SHP77 (cell line): ENCODE data around the gene ECHDC3.

Experiments
- DNase-seq, 2 experiments: peaks; one replicate each; lab custom pipeline; 2025; lab: John Stamatoyannopoulos, UW

ECHDC3 gene

DNA sequence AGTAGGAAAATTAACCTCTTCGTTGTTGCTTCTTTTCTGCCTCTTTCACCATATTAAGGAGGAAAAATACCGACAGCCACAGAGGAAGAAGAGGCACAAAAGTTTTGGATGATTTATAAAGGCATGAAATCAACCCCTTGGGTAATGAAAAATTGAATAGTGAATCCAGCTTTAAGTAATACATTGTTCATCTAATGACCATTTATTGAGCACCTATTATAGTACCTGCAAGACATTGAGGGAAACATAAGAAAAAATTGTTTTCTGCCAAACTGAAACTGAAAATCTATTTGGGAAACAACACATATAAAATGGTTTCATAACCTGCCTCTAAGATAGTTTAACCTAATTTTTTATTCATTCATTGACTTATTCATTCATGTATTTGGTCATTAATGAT, 8.2 kb downstream of the ECHDC3 start:
- DNase-seq: no peak

DNA sequence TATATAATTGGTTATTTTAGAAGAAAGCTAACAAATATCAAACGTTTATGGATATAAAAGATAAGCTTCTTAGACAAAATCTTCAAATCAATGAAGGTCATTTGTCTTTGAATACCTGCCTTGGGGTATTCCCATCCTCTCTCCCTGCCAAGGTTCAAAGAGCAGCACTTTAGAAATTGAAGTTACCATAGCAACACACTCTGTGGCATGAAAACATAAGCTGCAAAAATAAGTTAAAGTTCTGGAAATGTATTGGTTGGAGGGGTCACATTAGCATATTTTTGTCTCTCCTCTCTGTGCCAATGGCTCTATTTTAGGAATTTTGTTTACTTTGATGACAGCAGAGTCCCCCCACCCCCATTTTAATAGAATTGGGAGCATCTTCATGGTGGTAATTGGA, 12.0 kb downstream of the ECHDC3 start:
- DNase-seq: no peak

DNA sequence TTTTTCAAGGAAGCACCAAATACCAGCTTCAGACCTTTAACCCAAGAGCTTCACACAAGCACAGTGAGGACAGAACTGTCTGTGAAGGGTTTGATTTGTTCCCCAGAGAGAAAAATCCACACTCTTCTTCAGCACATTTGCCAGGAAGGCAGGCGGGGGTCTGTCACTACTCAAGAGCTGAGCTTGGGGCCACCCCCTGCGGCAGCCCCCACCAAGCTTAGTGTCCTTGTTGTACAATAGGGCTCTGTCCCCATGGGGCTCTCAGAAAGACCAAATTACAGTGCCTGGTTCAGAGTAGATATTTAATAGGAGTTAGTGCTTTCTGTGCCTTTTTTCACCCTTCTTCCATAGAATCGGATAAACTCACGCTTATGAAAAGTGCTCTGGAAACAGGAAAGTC, 12.4 kb downstream of the ECHDC3 start:
- no peak for DNase-seq

DNA sequence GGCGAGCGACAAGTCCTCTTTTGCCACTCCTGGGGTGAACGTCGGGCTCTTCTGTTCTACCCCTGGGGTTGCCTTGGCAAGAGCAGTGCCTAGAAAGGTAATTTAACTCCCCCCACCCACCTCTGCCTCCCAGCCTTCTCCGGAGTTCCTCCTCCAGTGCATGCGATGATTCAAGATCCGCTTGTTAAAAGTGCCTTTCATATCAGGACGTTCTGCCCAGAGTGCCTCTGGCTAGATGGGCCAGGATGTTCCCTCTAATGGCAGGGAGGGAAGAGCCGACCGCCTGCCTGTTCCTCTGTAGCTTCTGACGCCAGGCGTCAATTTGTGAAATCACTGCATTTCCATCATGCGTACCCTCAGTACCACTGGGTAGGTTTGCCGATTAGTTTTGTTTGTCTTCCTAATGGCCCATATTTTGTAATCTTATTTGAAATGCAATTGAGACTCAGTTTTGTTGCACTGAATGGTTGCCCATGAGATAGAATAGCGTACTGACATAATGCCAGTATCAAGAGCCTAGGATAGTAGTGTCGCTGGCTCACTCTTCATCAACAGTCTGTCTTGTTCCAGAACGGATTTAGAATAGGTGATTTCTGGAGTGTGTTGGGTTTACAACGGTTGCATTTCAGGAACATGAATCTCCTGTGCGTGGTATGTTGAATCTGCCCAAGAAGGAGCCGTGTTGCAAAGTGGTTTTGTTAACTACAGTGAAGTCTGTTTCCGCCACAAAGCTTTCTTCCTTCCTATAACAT, 13.5 kb downstream of the ECHDC3 start:
- DNase-seq: no peak

DNA sequence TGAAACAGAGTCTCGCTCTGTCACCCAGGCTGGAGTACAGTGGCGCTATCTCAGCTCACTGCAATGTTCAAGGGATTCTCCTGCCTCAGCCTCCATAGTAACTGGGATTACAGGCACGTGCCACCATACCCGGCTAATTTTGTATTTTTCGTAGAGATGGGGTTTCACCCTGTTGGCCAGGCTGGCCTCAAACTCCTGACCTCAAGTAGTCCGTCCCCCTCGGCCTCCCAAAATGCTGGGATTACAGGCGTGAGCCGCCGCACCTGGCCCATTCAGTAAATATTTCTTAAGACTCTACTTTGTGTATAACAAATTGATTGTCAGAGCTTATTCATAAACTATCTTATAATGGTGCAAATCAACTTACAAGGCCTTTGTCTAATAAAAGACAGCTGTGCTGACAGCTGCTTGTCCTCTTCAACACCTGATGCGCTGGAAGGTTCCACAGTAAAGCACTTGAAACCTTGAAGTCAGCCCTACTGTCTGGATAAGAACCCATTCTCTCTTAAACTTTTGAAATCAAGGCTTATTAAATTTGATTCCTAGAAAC, 14.7 kb downstream of the ECHDC3 start:
- peak; percentile 15 to 23 for DNase-seq

DNA sequence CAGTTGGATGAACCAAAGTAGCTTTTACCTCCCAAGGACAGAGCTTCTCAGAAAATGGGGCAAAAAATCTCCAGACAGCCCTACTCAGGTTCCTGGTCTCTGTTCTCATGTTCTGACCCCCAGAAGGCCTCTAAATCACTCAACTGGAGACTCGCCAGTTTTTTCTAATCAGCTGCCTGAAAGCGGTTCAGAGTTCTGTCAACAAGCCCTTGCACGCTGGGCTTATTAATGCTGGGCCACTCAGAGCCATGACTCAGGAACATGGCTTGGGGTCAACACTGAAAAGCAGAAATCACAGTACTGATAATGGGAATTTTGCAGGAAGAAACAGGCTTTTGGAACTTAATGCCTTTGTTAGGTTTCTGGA, 15.3 kb downstream of the ECHDC3 start:
- DNase-seq: peak; percentile 88

DNA sequence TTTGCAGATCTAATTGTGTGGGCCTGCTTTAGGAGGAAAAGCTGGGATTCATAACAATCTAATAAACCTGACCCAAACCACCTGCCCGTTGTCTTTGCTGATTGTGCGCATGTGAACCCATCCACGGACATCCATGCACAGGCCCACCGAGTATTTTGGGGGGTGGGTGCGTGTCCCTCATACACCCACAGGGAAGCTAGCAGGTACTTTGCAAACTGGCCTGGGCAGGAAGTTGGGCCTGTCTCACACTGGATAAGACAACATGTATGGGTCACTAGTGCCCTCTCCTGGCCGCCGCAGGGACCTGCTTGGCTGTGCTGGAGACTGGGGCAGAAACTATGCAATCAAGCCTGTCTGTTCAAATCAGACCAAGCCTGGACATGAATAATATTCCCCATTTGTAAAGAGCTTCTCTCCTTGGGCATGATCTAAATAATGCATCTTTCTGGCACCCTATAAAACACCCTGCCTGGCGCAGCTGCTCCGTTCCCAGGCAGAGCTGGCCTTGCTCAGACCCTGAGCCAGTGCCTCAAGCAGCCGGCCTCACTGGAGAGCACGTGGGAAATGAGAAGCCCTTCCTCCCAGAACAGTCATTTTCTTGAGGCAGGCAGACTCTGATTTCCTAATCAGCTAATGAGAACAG, 15.8 kb downstream of the ECHDC3 start:
- DNase-seq: peak; percentile 66 to 71

DNA sequence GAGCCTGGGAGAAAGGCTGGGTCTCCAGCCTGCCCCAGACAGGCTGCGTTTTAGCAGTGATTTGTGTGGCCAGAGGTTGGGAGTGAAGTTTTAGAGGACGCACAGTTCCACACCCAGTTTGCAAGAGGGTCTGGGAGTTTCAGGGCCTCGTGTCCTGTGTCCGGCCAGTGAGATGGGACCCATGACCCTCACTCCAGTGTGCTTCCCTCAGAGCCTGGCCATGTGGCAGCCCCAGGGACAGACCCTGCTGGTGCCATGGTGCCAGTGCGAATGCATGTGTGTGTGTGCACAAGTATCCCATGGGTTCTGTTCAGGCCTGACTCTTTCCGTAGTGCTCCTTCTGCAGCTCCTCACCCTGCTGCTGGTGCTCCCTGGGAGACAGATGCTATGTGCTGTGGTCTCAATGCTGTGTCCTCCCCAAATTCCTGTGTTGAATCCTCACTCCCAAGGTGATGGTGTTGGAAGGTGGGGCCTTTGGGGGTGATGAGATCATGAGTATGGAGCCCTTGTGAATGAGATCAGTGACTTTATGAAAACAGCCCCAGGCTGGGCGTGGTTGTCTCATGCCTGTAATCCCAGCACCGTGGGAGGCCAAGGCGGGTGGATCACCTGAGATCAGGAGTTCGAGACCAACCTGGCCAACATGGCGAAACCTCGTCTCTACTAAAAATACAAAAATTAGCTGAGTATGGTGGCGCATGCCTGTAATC, 16.5 kb downstream of the ECHDC3 start:
- no peak for DNase-seq

DNA sequence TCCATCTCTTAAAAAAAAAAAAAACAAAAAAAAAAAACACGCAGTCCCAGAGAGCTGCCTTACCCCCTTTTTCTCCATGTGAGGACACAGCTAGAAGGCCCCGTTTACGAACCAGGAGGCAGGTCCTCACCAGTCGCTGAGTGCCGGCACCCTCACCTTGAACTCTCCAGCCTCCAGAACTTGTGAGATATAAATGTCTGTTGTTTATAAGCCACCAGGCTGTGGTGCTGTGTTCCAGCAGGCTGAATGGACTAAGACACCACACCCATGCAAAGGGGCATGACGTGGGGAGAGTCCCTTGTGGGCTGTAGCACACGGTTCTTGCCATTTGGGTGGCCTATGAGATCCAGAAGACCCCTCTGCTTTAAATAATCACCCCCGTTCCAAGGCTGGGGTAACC, 17.2 kb downstream of the ECHDC3 start:
- DNase-seq: no peak

DNA sequence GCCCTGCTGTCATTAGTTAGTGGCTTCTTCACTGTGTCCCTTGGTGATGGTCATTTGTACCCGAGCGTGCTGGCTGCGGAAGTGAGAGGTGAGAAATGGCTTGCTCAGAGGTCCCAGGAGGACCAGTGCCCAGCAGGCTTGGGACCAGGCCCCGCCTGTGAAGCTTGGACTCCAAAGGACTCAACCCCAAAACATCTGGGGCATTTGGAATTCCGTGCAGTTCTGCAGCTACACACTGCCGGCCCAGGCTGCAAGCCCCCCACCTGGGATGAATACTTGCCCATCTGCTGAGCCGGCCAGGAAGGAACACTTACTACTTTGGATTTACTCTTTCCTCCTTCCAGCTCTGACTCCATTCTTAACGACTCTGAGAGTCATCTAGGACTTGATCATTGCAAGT, 18.0 kb downstream of the ECHDC3 start:
- DNase-seq: no peak

DNA sequence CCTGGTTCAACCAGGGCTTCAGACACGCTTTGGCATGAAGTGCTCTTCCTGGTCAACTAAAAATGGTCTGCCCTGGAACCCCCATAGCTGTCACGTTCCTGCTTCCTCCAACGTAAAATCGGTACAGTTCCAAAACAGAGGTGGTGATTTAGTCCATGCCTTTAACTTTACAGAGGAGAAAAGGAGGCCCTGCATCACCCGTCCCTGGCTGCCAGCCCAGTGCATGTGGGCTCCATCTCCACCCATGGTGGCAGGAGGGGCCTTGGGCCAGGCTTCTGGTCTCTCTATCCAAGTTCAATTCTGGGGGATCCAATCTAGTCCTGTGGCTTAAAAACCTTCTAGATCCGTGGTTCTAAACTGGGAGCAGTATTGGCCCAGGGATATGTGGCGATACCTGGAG, 18.7 kb downstream of the ECHDC3 start:
- DNase-seq: no peak

DNA sequence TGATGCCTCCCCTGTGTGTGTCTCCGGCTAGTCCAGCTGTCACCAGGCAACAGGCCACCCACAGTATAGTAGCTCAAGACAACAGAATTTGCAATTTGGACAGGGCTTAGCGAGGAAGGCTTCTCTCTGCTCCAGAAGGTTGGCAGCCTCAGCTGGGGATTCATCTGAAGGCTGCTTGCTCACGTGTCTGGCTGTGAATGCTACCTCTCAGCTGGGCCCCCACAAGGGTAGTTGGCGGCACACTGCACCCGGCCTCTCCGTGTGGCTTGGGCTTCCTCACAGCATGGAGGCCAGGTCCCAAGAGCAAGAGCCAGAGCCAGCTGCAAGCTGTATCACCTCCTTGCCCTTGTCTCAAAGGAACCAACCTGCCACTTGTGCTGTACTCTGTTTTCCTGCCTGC, 19.2 kb downstream of the ECHDC3 start:
- DNase-seq: no peak

DNA sequence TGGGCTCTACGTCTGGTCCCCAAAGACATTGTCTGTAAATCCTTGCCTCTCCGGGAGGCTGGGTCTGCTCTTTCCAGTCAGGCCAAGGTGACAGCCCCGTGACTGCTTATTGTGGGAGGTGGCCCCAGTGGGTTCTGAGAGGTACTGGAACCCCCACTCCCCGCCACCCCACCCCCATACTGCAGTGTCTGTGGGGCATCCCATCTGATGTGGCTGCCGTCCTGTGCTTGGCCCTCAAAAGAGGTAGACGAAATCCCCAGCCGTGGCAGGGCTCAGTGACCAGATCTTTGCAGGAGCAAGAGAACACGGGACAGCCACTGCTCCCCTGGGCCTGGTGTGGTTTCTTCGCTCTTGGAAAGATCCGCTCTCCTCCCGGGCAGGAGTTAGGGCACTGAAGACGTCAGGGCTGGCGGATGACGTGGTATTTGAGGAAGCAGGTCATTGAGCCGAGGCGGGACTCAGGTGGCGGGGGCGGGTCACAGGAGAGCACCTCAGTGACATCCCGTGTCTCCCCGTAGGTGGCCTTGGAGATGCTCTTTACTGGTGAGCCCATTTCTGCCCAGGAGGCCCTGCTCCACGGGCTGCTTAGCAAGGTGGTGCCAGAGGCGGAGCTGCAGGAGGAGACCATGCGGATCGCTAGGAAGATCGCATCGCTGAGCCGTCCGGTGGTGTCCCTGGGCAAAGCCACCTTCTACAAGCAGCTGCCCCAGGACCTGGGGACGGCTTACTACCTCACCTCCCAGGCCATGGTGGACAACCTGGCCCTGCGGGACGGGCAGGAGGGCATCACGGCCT, 20.7 kb downstream of the ECHDC3 start:
- DNase-seq: no peak

DNA sequence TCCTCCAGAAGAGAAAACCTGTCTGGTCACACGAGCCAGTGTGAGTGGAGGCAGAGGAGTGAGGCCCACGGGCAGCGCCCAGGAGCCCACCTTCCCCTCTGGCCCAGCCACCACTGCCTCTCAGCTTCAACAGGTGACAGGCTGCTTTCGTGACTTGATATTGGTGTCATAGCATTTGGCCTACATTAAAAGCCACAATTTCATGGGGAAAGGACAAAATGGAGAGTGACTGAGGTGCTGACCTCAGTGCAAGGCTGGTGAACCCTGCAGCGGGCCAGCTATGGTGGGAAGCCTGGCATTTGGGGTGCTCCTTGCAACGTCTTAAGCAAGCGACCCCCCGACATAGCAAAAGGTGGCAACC, 21.3 kb downstream of the ECHDC3 start:
- no peak for DNase-seq

DNA sequence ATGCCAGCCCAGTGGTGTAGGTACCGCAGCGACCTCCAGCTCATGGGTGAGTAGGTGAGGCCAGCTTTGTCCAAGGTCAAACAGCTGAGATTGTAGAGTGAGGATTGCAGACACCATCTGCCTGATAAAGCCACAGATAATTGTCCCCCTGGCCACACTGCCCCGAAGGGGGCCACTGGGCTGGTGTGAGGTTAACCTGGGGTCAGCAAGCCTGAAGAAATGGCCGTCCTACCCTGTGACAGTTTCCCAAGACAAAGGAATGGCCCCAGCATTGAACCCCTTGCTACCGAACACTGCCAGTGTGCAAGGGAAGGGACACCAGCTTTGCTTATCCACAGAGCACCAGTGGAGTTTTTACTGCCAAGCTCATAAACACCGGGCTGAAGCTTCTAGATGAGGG, 23.0 kb downstream of the ECHDC3 start:
- no peak for DNase-seq

DNA sequence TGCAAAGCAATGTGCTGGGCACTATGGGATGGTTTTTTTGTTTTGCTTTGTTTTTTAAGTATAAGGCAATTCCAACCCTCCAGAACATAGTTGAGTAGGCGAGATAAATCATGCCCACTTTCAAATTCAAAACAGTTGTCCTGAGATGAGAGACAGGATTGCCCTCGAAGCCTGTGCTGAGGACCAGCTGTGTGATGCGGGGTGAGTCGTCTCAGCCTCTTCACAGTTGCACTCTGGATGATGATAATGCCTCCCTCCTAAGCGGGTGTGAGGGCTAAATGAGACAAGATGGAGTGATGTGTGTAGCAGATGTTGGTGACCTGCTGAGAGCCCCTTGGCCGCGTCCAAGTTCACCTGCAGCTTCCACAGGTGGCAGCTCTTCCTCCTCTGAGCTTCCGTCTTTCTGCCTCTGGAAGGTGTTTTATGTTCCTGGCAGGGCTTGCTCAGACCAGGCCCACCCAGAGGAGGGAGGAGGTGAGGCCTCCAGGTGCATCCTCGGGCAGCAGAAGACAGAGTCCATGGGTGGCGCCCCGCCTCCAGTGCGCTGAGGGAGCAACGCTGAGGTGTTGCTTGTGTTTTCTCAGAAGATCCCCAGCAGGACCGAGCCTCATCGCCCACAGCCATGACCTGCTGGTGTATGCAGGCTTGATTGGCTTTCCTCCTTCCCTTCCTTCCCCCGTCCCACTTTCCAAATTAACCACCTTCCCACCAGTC, 30.6 kb downstream of the ECHDC3 start:
- DNase-seq: no peak

DNA sequence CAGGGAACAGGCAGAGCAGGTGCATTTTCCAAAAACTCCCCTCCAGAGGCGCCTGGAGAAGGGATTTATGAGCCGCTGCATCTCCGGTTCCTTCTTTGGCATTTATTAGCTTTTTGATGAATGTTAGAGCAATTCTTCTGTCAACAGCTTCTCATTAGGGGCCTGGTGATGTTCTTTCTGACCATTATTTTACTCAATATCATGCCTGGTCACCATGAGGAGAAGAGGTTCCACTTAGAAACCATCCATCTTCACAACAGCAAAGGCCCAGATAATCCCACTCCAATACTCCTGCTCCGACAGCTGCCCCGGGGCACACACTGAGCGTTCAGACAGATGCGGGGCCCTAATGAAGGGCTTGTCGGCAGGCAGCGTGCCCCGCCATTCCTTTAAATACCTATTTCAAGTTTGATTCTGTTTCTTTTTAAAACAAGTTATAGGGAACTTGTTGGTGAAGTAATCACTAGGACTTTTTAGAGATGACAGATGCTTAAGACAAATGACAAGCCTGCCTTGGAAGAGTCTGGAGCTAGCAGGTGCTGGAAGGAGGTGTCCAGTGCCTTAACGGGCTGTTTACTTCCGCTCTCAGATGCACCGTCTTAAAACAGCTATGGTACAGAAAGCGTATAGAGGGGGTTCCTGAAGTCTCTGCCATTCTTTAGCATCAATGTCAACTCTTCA, 31.7 kb downstream of the ECHDC3 start:
- no peak for DNase-seq

DNA sequence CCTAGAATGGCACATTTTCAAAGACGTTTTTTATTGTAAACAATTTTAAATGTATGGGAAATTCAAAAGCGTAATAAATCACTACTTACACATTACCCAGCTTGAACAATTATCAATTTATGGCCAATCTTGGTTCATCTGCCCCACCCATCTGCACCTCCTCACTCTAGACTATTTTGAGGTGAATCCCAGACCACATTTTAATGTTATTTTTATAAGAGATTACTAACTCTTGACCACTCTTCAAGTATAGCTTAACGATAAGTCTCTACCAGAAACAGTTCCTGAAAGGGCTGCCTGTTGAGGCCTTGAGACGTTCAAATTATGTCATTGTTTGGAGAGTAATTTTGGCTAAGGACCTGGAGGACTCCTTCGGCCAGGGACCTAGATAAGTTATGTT, 33.2 kb downstream of the ECHDC3 start:
- DNase-seq: no peak

DNA sequence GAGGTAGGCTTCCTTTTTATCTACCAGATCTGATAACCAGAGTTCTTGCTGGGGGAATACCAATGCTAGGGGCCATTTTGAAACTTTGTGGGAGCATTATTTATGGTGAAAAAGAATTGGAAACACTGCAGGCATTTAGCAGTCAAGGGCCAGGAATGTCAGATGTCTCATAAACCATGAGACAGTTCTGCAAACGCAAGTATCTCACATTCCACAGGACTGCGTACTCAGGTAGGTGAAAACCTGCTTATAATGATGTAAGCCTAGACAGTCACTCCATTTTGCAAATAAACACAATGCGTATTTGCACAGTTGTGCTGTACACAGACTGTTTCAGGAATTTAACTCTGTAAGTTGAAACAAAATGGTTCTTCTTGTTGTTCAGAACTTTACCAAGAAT, 33.9 kb downstream of the ECHDC3 start:
- no peak for DNase-seq

DNA sequence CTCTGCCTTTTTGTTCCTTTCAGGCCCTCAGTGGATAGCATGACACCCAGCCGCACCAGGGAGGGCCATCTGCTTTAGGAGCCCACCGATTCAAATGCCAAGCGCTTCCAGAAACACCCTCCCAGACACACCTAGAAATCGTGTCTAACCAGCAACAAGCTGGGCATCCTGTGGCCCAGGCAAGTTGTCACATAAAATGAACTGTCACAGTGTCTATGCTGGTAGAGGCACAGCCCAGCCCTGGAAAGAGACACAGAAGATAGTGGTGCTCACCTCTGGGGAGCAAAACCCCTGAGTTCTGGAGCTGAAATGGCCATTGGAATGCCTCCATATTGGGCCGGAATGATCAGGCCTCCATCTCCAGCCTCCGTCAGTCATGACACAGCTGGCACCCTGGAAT, 38.9 kb downstream of the ECHDC3 start:
- no peak for DNase-seq
